GM18505 (cell line): ENCODE measurements around the gene OLR1.

ENCODE experiments used
- ATAC-seq: cut with Tn5 transposase; IDR thresholded peaks from one replicate; pipeline ENCODE4 v1.9.1; 2021; ENCODE audit not compliant: unreplicated experiment
- POLR2A ChIP-seq: IDR thresholded peaks from 4 replicates; pipeline ENCODE4 v1.6.1; 2011; ENCODE audit warnings: borderline replicate concordance; ENCODE audit not compliant: insufficient read depth, insufficient read length; ENCODE audit errors: extremely low read depth

The OLR1 gene

GRCh38 chr12:10155966-10156365 is 16.0 kb downstream of the OLR1 start:
- ATAC-seq: no peak
- TF ChIP-seq POLR2A: no peak

DNA sequence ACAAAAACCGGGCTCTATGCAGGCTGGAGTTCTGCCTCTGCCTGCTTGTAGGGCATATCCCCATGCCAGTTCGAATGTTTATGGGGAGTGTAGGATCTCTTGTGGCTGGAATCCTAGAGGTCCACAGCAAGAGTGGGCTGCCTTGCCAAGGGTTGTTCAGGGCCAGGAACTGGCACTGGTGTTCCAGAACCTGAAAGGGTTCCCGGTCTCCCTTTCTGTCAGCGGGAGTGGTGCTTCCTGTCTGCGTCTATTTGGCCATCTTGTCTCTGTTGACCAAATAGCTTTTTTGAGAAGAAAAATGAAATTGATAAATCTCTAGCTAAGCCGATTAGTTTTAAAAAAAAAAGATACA is 17.8 kb downstream of the OLR1 start:
- no peak for TF ChIP-seq POLR2A
- ATAC-seq: no peak

DNA sequence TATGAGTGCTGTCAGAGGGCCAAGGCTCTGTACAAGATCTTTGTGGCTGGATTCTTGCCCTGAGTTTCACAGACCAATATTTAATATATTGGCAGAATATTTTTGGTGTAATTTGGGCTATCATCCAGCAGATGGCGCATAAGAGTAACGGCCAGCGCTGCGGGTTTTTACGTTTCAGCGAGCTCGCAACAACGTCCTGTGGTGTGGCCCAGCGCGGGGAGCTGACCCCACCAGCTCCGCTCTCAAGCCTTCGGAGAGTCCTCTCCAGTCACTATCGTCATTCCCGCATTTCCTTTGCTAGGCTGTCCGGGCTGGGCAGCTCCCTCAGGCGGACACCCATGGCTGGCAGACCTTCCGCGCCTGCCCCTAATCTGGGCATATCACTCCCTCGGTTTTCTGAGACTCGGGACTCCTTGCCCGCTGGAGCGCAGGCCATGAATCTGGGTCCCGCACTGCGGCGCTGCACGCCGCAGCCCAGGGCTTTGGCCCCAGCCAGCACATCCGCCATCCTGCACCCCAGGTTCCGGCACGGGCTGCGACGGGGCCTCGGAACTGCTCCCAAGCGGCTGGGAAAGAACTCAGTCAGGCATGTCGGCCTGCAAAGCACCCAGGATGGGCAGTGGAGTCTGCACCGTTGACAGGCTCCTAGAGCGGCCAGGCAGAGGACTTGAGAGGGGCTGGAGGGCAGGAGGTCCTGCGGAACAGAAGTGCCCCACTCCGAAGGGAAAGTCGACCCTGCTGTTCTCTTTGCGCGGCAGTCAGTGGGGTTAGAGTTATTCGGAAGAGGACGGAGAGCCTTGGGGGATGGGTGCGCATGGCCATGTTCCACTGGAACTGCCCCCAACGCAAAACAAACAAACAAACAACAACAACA is 18.4 kb downstream of the OLR1 start:
- no peak for TF ChIP-seq POLR2A
- ATAC-seq: no peak

- no peak for TF ChIP-seq POLR2A
- no peak for ATAC-seq
Measured at GRCh38 chr12:10151621-10152020, 20.3 kb downstream of the OLR1 start.

DNA sequence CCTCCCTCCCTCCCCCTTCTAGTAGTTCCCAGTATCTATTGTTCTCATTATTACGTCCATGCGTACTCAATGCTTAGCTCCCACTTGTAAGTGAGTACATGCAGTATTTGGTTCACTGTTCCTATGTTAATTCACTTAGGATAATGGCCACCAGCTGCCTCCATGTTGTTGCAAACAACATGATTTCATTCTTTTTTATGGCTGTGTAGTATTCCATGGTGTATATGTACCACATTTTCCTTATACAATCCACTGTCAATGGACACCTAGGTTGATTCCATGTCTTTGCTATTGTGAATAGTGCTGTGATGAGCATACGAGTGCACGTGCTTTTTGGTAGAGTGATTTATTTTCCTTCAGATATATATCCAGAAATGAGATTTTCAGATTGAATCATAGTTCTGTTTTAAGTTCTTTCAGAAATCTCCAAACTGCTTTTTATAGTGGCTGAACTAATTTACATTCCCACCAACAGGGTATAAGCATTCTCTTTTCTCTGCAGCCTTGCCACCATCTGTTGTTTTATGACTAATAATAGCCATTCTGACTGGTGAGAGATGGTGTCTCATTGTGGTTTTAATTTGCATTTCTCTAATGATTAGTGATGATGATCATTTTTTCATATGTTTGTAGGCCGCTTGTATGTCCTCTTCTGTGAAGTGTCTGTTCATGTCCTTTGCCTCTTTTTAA is 24.1 kb downstream of the OLR1 start:
- TF ChIP-seq POLR2A: no peak
- ATAC-seq: no peak

DNA sequence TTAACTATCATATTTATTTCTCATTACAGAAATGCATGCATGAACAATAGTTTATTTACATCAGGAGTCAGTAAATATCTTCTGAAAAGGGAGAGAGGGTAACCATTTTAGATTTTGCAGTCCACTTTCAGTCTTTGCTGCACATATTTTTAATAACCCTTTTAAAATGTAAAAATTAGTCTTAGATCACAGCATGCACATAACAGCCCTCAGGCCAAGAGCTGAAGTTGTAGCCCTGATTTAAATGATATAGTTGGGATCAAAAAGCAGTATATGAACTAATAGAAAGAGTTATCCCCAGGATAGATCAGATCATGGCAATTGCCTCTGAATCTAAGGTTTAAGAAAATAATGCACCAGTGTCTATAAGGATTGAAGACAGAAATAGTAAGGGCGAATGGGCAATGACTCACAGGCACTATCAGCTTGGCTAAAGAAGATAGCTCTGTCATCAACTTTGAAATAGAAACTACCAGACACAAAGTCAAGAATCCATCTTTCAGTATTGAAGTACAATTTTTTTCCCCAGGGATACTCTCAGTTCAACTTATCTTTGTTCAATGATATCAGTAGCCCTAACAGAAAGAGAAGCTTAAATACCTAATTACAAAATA is 28.8 kb downstream of the OLR1 start:
- no peak for TF ChIP-seq POLR2A

GRCh38 chr12:10140001-10140400 is 31.9 kb downstream of the OLR1 start:
- no peak for TF ChIP-seq POLR2A
- no peak for ATAC-seq

More for the DNA sequence above, 28.8 kb downstream of the OLR1 start:
- ATAC-seq: no peak

DNA sequence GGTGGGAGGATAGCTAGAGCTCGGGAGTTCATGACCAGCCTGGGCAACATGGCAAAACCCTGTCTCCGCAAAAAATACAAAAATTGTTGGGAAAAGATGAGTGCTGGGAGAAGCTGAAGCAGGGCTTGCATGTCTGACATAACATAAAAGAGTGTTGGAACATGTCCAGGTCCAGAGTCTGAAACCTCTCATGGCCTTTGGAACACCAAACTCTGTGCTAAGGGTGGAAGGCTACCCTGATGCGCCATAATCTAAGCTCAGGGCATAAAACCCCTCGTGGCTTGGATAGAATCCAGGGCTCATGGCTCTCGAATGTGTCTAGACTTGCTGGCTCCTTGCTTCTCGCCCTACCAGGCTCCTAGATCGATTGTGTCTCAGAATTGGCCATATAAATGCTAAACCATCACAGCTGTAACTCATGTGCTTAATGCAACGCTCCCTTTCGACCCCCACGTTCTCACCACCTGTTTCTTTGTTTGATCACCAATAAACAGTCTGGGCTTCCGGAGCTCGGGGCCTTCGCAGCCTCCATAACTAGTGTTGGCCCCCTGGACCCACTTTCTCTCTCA is 35.2 kb downstream of the OLR1 start:
- no peak for ATAC-seq
- no peak for TF ChIP-seq POLR2A

- no peak for ATAC-seq
- TF ChIP-seq POLR2A: no peak
Measured at GRCh38 chr12:10135126-10135525, 36.8 kb downstream of the OLR1 start.

- ATAC-seq: no peak
- no peak for TF ChIP-seq POLR2A
Measured at GRCh38 chr12:10132850-10133370, 39.0 kb downstream of the OLR1 start.

GRCh38 chr12:10131111-10131690 is 40.7 kb downstream of the OLR1 start:
- TF ChIP-seq POLR2A: no peak
- ATAC-seq: no peak

DNA sequence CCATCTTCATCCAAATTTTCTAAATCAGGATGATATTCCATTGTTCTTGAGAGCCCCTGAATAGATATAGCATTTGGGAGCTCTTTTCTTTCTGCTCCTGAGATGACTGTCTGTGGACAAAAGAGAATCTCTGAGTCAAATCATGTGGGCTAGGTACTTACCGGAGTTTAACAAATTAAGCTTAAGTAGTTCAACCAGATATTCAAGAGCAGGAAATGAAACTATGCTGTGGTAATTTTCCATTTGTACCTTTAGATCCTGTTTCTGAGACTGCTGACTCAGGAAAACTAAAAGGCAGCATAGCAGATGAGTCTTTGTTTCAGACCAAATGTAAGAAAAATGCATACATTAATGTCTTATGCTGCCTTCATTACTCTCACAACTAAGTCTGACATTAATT is 41.9 kb downstream of the OLR1 start, which contains the start of gene CLEC7A:
Gene CLEC7A, minus strand, starts transcription at position 158 of the 400 bp plus-strand sequence. Its CDS starts 117 bp downstream, at position 41.
- no peak for TF ChIP-seq POLR2A
- ATAC-seq: peak; percentile 80

DNA sequence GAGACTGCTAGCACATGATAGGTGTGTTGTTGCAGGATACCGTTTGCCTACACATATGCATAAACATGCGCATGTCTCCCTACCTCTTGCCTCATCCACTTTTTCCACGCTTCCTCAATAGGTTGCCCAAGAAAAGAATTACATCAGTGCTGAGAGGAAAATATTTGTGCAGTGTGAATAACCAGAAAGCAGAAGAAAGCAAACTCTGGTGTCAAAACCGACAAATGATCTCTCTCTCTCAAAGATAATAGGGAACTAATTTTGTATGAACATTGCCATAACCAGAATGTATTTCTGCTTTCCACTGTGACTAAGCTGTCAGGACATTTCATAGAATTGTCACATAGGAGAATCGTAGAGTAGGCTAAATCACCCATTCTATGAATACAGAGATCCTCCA is 43.2 kb downstream of the OLR1 start:
- TF ChIP-seq POLR2A: no peak
- no peak for ATAC-seq
